ENCODE data around the gene ID3.

- TF ChIP-seq POLR2A (IDR thresholded peaks at IDR 0.05), result peak in 1 of 2 donors; percentile 30
- TF ChIP-seq CTCF (IDR thresholded peaks at IDR 0.05), result peak; percentile 86 to 98 (median 94)
These were observed 19.5 kb downstream of the ID3 start for GRCh38 chr1:23539698-23540266.

Measured in Peyer's patch (tissue), 4 donors.